CD4-positive, alpha-beta T cell (primary cell): Measurements from ENCODE around the gene KCNQ1. TPM values are rescaled to one million over a fixed set of nuclear protein-coding genes. Genes with fewer than 3 reads are reported as not detected.

Experiments
- ATAC-seq: fragments of 200-7000 bp; cut with Tn5 transposase; one replicate; pipeline ENCODE4 v1.10.0; 2022; ENCODE audit warnings: mild to moderate bottlenecking; ENCODE audit not compliant: poor library complexity
- CTCF ChIA-PET: fragments of 350-600 bp; sonication (Branson Sonifier 250); formaldehyde crosslinking; loops from one replicate; lab custom pipeline; 2021; ENCODE audit warnings: antibody characterized with exemption, inconsistent platforms; lab: Charles Lee
- POLR2A ChIA-PET: fragments of 350-600 bp; sonication (Branson Sonifier 250); formaldehyde crosslinking; loops from one replicate; lab custom pipeline; 2021; ENCODE audit warnings: antibody characterized with exemption, inconsistent platforms; lab: Charles Lee
- DNase-seq, 14 experiments: peaks; one replicate each; pipeline ENCODE4 v3.0.0-alpha.2; 2013 to 2020; ENCODE audit warnings: mixed read lengths in 2 of 14
- H3K27ac ChIP-seq, 2 donors: one replicate each; pipeline versions ENCODE4 v1.5.1 to v1.7.0; 2013; ENCODE audit warnings: low read length in 2 of 2, low read depth in 1 of 2, mild to moderate bottlenecking in 1 of 2
- H3K27me3 ChIP-seq, 2 experiments: 1 replicate in 1 of 2; 2 replicates in 1 of 2; pipeline versions ENCODE4 v1.6.1 to v1.7.0; 2013; ENCODE audit warnings: low read length in 2 of 2, control low read depth in 1 of 2, mild to moderate bottlenecking in 1 of 2, moderate library complexity in 1 of 2; ENCODE audit not compliant: insufficient read depth in 2 of 2, control insufficient read depth in 1 of 2
- H3K36me3 ChIP-seq: one replicate; pipeline ENCODE4 v1.6.1; 2013; ENCODE audit warnings: low read length, control low read depth; ENCODE audit not compliant: insufficient read depth
- H3K4me1 ChIP-seq: one replicate; pipeline ENCODE4 v1.6.1; 2013; ENCODE audit warnings: low read length, control low read depth; ENCODE audit not compliant: insufficient read depth
- H3K4me3 ChIP-seq: one replicate; pipeline ENCODE4 v1.5.1; 2013; ENCODE audit warnings: mild to moderate bottlenecking, low read length, moderate library complexity
- H3K9me3 ChIP-seq, 2 experiments: 1 replicate in 1 of 2; 2 replicates in 1 of 2; pipeline versions ENCODE4 v1.6.1 to v1.7.0; 2013; ENCODE audit warnings: low read length in 2 of 2, mild to moderate bottlenecking in 2 of 2, control low read depth in 1 of 2, moderate library complexity in 1 of 2; ENCODE audit not compliant: control insufficient read depth in 1 of 2, insufficient read depth in 1 of 2
- H3K27ac Mint-ChIP-seq: one replicate; pipeline ENCODE4 v1.8.0; 2020; ENCODE audit warnings: mixed read lengths
- H3K27me3 Mint-ChIP-seq: one replicate; pipeline ENCODE4 v1.8.0; 2021; ENCODE audit warnings: mixed read lengths
- H3K36me3 Mint-ChIP-seq: one replicate; pipeline ENCODE4 v1.8.0; 2021; ENCODE audit warnings: low read depth, mixed read lengths
- H3K4me1 Mint-ChIP-seq: one replicate; pipeline ENCODE4 v1.8.0; 2021; ENCODE audit warnings: low read depth, mixed read lengths
- H3K4me3 Mint-ChIP-seq: one replicate; pipeline ENCODE4 v1.8.0; 2020; ENCODE audit warnings: mild to moderate bottlenecking, mixed read lengths
- H3K9me3 Mint-ChIP-seq: one replicate; pipeline ENCODE4 v1.8.0; 2020; ENCODE audit warnings: mixed read lengths
- intact Hi-C, 2 experiments: fragments of 100-400 bp; cut with DNase I in 1 of 2; cut with micrococcal nuclease in 1 of 2; formaldehyde crosslinking; loops; one replicate each; pipeline versions ENCODE4 v1.15.1 to v1.9.0; 2023 to 2025; cut with DNase I, micrococcal nuclease
- total RNA-seq, 174 experiments: library from RNA in 2 of 174; stranded (reverse) in 2 of 174; gene quantifications; one replicate each; pipeline ENCODE4 v1.2.3 and lab custom pipeline; 2021 to 2026
- TF ChIP-seq, protein P1 (sequence below): fragments of 200-600 bp; IDR thresholded peaks from one replicate; pipeline ENCODE4 v1.8.0; 2022; ENCODE audit warnings: antibody characterized with exemption, mild to moderate bottlenecking

KCNQ1 gene
- total RNA-seq, 2 experiments from 2014 or later, result 31.3 to 33.1 TPM

DNA sequence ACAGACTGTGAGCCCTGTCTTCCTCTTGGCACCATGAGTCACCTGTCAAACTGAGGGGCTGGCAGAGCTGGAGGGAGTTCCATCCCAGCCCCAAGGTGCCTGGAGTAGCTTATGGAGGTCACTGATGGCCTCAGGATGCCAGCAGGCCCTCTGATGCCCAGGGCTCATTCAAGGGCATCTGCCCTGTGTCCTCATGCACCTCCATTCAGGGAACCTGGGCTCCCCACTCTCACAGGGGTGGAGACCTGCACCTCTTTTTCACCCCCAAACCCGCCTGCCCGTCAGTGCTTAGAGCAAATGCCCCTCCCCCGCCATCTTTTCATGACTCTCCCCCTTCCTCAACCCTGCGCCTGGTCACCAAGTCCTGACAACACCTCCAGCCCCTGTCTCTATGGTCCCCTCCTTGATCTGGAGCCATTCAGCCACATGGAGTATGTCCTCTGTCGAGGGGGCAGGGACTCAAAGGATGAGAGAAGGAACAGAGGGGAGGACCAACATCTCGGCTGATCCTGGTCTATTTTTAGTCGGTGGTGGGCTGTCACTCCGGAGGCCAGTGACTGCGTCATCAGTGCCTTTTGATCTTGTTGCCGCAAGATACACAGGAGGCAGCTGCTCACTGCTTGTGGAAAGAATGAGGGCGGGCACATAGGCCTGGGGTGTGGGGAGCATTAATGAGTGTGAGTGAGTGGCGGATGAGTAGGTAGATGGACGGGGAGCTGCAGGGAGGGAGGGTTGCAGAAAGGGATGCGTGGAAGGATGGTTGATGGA lies 368.5 kb downstream of the KCNQ1 start:
- Mint-ChIP-seq H3K4me1 (peaks cover 16% of the 10 kb centered on the region), H3K36me3 (peaks cover 52% of the 10 kb centered on the region), H3K27me3 (no peaks in the 10 kb centered on the region), H3K27ac (no peak overlapping the region), H3K9me3 (peaks cover 9% of the 10 kb centered on the region), H3K4me3 (no peak overlapping the region)
- H3K4me1 ChIP-seq, result peaks cover 10% of the 10 kb centered on the region
- no peaks in the 10 kb centered on the region for H3K27me3 ChIP-seq
- peaks cover 3 to 43% of the 10 kb centered on the region in 2 experiments for H3K9me3 ChIP-seq
- ATAC-seq (no peak), DNase-seq (no peak)
- H3K4me3 ChIP-seq, result no peak overlapping the region
- no peak overlapping the region for H3K27ac ChIP-seq
- peaks cover 2% of the 10 kb centered on the region for H3K36me3 ChIP-seq
- intact Hi-C loops, result no loop called here
- ChIA-PET CTCF (no interaction called here), POLR2A (no interaction called here)
- TF ChIP-seq, protein P1, sequence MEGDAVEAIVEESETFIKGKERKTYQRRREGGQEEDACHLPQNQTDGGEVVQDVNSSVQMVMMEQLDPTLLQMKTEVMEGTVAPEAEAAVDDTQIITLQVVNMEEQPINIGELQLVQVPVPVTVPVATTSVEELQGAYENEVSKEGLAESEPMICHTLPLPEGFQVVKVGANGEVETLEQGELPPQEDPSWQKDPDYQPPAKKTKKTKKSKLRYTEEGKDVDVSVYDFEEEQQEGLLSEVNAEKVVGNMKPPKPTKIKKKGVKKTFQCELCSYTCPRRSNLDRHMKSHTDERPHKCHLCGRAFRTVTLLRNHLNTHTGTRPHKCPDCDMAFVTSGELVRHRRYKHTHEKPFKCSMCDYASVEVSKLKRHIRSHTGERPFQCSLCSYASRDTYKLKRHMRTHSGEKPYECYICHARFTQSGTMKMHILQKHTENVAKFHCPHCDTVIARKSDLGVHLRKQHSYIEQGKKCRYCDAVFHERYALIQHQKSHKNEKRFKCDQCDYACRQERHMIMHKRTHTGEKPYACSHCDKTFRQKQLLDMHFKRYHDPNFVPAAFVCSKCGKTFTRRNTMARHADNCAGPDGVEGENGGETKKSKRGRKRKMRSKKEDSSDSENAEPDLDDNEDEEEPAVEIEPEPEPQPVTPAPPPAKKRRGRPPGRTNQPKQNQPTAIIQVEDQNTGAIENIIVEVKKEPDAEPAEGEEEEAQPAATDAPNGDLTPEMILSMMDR, result no peak

DNA sequence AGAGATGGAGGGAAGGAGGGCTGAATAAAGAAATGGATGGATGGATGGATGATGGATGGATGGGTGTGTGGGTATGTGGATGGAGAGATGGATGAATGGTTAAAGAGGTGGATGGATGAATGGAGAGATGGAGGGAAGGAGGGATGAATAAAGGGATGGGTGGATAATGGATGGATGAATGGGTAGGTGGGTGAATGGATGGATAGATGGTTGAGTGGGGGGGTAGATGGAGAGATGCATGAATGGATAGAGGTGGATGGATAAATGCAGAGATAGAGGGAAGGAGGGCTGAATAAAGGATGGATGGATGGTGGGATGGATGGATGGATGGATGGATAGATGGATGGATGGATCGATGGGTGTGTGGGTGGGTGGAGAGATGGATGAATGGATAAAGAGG lies 369.2 kb downstream of the KCNQ1 start:
- H3K36me3 ChIP-seq, result peaks cover 2% of the 10 kb centered on the region
- Mint-ChIP-seq H3K9me3 (peaks cover 9% of the 10 kb centered on the region), H3K27me3 (no peaks in the 10 kb centered on the region), H3K4me1 (peaks cover 9% of the 10 kb centered on the region), H3K4me3 (no peak overlapping the region), H3K36me3 (peaks cover 54% of the 10 kb centered on the region), H3K27ac (no peak overlapping the region)
- H3K27me3 ChIP-seq, result no peaks in the 10 kb centered on the region
- H3K27ac ChIP-seq, result no peak overlapping the region
- DNase-seq (no peak), ATAC-seq (no peak)
- TF ChIP-seq, protein P1, result no peak
- CTCF ChIA-PET, result no interaction called here
- POLR2A ChIA-PET, result no interaction called here
- peaks cover 10 to 49% of the 10 kb centered on the region in 2 experiments for H3K9me3 ChIP-seq
- peaks cover 10% of the 10 kb centered on the region for H3K4me1 ChIP-seq
- intact Hi-C loops, result no loop called here
- H3K4me3 ChIP-seq, result no peak overlapping the region

DNA sequence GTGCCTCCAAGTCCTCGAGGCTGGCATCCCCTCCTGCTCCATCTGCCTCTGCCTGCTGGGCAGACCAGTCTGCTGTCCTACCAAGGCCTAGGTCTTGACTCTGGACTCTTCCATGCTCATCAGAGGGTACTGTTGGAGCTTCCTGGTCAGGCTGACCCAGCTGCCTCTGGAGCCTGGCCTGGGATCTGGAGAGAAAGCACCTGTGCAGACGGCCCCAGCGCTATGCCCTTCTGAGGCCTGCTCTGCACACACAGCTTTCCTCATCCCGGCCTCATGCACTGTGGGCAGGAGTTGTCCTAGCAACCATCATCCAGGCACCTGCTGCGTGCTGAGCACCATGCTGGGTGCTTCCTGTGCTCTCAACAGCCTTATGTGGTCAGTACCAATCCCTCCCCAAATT lies 369.9 kb downstream of the KCNQ1 start:
- H3K9me3 Mint-ChIP-seq, result peaks cover 13% of the 10 kb centered on the region

More for the DNA sequence above, 369.9 kb downstream of the KCNQ1 start:
- no peaks in the 10 kb centered on the region for H3K27me3 ChIP-seq
- ATAC-seq, result no peak
- H3K4me3 ChIP-seq, result no peak overlapping the region
- H3K27ac ChIP-seq, result no peak overlapping the region
- POLR2A ChIA-PET, result no interaction called here
- peaks cover 10% of the 10 kb centered on the region for H3K4me1 ChIP-seq
- Mint-ChIP-seq H3K27me3 (no peaks in the 10 kb centered on the region), H3K4me1 (peaks cover 1% of the 10 kb centered on the region), H3K36me3 (peaks cover 62% of the 10 kb centered on the region), H3K4me3 (no peak overlapping the region), H3K27ac (no peak overlapping the region)
- intact Hi-C loops, result no loop called here
- TF ChIP-seq, protein P1, result no peak
- peaks cover 17 to 53% of the 10 kb centered on the region in 2 experiments for H3K9me3 ChIP-seq
- CTCF ChIA-PET, result no interaction called here
- no peak for DNase-seq
- H3K36me3 ChIP-seq, result peaks cover 2% of the 10 kb centered on the region
